ENCODE results near the gene NAT16. TPM values are rescaled to one million over a fixed set of nuclear protein-coding genes. Genes with fewer than 3 reads are reported as not detected.

NAT16 gene
- not detected for total RNA-seq

DNA sequence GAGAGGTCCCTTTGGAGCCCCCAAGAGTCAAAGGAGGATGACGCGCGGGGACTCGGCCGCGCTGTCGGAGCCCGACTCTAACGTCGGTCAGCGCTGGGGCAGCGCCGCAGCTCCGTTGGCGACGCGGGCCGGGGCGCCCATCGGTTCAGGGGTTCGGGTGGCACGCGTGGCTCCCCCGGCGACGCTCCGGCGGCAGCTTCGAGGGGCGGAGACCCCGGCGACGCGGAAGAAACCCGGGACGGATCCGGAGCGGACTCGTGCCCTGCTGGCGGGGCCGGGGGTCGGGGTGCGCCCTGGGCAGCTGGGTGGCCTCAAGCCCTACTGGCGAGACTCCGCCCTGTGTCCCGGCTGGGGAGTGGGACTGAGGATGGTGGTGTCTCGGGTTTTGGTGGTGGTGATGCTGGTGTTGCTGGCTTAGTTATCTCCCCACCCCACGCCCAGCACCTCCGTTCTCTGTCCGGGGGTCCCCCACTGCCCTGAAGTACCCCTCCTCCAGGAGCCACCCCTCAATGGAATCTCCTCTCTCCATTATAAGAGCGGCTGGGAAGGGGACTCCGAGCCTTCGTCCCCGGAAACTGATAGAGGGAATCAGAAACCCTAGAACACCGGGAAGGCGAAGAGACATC is at the start of gene NAT16:
NAT16 (minus strand) TSS at position 164 of the 626 bp plus-strand sequence. CDS start 5,486 bp downstream, outside the sequence.
- DNase-seq (ENCODE audit: low spot score) (no peak), ATAC-seq (no peak)
- intact Hi-C loops (cut with DNase I), result no loop called here

DNA sequence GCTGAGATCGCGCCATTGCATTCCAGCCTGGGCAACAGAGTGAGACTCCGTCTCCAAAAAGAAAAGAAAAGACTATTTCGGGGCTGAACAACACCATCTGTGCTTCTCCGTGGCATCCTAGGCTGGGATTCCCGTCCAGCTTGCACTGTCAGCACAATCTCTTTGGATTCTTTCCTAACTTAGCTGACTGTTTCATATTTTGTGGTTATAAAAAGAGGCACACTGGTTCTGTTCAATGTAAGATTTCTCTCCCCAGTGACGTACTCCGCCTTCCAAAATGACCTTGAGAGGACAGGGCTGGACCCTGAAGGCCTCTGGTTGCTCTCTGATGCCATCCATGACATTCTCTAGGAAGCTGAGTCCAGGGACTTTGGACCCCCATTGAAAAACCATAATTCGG is 46.6 kb upstream of the NAT16 start:
- DNase-seq (ENCODE audit: low spot score), result no peak
- no peak for ATAC-seq
- intact Hi-C loops (cut with DNase I), result no loop called here

DNA sequence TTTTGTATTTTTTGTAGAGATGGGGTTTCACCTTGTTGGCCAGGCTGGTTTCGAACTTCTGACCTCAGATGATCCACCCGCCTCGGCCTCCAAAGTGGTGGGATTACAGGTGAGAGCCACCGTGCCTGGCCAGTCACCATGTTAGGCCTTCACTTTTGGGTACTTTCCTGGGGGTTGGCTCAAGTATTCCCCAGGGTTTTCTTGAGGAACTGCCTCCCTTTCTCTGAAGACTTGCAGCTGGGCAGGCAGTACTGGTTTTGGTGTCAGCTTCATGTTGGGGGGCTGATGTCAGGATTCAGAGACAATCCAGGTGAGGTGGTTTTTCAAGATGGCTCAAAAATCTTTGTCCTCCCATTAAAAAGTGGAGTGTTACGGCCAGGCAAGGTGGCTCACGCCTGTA is 45.6 kb upstream of the NAT16 start:
- no peak for ATAC-seq
- intact Hi-C loops (cut with DNase I), result no loop called here
- DNase-seq (ENCODE audit: low spot score), result no peak

DNA sequence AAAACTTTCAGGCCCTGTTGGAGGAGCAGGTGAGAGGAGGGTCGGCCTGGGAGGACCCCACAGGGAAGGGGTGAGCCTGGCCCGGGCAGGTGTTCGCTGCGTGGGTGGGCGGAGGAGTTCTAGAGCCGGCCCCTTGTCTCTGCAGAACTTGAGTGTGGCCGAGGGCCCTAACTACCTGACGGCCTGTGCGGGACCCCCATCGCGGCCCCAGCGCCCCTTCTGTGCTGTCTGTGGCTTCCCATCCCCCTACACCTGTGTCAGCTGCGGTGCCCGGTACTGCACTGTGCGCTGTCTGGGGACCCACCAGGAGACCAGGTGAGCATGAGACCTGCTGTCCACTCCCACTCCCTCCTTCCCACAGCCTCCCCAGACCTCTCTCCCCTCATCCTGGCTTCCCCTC is 43.4 kb upstream of the NAT16 start:
- intact Hi-C loops (cut with DNase I), result no loop called here
- no peak for ATAC-seq
- DNase-seq (ENCODE audit: low spot score), result no peak

DNA sequence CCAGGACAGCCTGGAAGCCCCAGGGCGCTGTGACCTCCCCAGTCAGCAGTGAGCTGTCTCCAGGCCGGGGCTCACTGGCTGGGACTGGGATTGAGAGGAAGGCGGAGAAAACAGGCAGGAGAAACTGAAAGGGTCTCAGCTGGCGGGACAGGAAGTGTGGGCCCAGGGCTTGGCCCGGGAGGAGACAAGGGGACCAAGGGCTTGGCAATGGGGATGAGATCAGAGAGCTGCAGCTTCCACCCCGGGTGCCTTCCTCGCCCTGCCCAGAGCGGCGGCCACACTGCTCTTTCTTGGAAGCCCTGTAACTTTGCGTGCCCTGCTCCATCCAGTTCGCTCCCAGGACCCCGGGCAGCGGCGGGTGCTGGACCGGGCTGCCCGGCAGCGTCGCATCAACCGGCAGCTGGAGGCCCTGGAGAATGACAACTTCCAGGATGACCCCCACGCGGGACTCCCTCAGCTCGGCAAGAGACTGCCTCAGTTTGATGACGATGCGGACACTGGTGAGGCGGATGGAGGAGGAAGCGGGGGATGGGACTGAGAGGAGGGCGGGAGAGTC is 42.3 kb upstream of the NAT16 start:
- DNase-seq (ENCODE audit: low spot score) (no peak), ATAC-seq (no peak)
- intact Hi-C loops (cut with DNase I), result no loop called here

DNA sequence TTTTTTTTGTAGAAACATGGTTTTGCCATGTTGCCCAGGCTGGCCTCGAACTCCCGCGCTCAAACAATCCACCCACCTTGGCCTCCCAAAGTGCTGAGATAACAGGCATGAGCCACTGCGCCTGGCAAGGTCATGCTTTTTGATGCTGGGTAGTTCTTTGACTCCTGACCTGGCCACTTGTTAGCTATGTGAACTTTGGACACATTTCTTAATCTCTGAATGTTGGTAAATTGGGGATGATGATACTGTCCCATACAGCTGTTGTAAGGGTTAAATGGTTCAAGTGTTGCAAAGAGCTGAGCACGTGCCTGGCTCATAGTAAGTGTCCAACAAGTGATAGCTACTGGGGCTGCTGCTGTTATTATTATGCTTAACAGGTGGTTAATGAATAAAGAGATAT is 40.2 kb upstream of the NAT16 start:
- no peak for ATAC-seq
- DNase-seq (ENCODE audit: low spot score), result no peak
- intact Hi-C loops (cut with DNase I), result no loop called here

DNA sequence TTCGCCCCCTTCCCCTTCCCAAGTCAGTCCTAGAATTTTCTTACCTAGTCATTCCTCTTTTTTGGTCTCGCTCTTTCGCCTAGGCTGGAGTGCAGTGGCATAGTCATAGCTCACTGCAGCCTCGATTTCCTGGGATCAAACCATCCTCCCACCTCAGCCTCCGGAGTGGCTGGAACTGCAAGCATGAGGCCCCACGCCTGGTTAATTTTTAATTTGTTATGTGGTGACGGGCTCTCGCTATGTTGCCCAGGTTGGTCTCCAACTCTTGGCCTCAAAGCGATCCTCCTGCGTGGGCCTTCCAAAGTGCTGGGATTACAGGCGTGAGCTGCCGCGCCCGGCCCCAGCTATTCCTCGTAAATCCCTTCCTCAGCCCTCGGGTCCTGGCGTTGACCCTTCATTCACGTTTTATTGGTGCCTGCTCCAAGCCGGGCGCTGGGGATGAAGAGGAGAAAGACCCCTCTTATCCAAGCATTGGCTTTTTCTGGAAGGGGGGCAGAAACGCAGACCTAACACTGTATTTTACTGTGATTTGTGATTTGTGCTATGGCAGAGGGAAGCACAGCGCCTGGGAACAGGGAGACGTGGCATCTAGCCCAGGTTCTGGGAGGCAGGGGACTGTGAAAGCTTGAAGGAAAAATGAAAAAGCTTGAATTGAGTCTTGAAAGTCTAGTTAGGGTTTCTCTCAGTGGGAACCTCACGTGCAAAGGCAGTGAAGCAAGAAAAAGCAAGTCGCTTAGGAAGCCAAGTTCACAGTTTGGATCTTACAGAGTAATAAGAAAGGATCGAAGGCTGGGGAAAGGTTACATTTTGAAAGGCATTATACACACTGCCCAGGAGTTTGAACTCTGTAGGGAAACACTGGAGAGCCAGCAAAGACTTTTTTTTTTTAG is 38.4 kb upstream of the NAT16 start:
- no peak for ATAC-seq
- DNase-seq (ENCODE audit: low spot score), result no peak
- intact Hi-C loops (cut with DNase I), result no loop called here

DNA sequence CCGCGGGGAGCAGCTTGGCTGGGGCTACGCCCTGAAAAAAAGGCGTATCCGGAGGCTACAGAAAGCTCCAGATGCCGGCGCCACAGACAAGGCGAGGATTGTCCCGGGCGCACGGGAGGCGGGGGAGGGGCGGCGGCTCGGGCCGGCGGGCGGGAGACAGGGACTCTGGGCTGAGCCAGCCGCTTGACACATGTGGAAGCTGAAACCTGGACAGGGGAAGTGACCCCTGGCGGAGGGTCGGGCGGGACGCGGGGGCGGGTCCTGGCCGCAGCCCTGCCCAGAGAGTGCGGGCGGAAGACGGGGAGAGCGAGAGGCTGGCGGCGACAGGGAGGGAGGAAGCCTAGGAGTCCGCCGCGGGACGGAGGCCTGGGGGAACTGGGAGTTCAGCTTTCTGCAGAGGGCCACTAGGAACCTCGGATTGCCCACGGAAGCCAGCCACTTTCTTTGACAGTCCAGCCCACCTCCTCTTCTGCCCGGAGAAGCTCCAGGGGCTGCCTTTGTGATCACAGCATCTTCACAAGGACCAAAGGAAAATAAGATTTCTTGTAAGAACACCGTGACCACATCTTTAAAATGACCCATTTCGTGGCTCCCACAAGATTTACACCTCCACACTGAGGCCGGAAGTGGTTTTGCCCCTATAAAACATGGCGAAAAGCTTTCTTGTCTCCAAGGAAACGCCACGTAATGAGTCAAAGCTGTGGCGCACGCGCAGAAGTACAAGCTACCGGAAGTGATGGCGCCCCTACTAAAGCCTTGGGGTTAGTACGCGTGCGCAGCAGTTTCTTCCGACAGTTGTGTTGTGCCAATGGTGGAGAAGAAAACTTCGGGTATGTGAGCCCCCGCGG is 37.5 kb upstream of the NAT16 start, which contains the start of the genes PLOD3 and ZNHIT1:
PLOD3 (minus strand) TSS at position 194 of the 848 bp plus-strand sequence. CDS start 307 bp downstream, outside the sequence.
ZNHIT1 (plus strand) TSS at position 778 of the 848 bp plus-strand sequence; CDS start at position 809, 31 bp downstream.
- intact Hi-C loops (cut with DNase I), result no loop called here
- DNase-seq (ENCODE audit: low spot score) (peak; percentile 97), ATAC-seq (peak; percentile 96)

DNA sequence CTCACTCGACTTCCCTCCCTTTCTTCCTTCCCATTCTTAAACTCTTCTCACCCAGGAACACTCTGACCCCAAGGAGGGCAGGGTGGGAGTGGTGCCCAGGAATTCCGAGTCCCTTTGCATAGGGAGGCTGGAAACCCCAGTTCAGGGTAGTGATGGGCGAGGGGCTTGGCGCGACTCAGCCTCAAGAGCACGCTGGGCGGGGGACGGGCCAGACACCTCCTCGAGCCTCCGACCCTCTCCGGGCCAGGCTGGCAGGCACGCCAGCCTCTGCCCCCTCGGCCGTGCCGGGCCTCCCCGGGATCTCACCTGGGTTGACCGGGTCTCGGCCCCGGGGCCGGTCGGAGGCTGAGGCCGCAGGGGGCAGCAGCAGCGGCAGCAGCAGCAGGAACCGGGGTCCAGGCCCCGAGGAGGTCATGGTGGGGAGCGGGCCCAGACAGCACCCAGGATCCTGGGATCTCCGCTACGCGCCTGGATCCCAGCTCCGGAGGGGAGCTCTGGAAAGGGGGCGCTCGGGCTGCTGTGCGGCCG is 36.8 kb upstream of the NAT16 start:
- ATAC-seq (no peak), DNase-seq (ENCODE audit: low spot score) (no peak)
- intact Hi-C loops (cut with DNase I), result no loop called here

DNA sequence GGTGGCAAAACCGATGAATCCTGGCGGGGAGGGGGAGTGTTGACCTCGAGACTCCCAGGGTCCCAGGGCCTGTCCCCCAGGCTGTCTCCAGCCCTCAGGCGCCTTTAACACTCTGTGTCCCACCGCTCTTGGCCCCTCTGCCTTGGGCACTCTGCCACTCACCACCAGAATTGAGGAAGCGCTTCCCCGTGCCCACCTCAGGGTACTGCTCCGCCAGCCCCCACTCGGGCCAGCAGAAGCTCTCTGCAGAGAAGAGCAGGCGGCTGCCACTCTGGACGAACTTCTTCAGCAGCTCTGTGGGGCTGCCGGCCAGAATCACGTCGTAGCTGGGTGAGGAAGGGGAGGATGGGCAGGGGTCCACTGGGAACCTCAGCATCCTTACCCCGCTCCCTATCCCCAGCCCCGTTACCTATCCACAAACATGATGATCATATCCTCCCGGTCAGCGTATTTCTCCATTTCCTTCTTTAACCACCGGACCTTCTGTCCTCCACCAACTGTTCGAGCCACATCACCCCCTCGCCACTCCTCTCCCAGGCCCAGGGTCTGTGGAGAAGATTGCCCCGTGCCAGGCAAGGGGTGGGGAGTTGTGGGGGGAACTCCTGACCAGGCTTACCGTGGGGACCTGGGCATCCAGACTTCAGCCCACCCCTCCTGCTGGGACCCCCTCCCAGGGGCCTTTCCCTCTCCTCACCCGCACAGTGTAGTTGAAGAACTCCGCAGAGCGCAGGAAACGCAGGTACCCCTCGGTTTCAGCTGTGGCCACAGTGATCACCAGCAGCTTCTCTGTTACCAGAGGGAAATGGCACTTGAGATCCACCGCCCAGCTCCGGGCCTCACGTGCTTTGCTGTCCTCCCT is 36.1 kb upstream of the NAT16 start:
- DNase-seq (ENCODE audit: low spot score) (no peak), ATAC-seq (no peak)
- intact Hi-C loops (cut with DNase I), result no loop called here

DNA sequence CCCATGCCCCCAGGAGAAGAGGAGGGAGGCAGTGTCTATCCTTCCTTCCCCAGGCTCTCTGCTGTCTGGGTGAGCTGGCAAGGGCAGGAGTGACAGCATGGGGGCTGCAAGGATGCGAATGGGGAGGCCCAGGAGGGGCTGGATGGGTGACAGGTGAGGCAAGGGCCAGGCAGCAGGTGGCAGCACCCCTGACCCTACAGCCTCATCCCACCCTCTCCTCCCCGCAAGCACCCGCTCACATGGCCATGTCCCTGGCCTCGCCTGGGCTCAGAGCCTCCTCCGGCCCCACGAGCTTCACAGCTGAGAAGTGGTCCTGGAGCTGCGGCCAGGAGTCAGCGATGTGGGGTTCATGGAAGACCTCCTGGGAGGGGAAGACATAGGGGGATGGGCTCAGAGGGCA is 31.9 kb upstream of the NAT16 start:
- intact Hi-C loops (cut with DNase I), result no loop called here
- ATAC-seq (no peak), DNase-seq (ENCODE audit: low spot score) (no peak)

DNA sequence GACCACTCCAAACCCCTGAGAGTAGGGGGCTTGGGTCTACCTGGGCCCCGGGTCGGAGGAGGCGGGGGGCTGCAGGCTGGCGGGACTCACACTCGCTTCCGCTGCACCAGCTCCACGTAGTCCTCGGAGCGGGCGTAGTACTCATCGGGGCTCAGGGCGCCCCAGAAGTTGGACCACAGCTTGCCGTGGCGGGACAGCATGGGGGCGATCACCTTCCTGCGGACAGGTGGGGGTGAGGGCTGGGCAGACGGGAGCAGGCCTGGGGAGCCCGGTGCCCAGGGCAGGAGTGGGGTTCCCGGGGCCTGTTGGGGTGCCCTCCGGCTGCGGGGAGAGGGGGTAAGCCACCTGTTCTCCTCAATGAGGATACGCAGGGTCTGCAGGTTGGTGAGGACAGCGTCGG is 31.4 kb upstream of the NAT16 start:
- no peak for ATAC-seq
- intact Hi-C loops (cut with DNase I), result no loop called here

DNA sequence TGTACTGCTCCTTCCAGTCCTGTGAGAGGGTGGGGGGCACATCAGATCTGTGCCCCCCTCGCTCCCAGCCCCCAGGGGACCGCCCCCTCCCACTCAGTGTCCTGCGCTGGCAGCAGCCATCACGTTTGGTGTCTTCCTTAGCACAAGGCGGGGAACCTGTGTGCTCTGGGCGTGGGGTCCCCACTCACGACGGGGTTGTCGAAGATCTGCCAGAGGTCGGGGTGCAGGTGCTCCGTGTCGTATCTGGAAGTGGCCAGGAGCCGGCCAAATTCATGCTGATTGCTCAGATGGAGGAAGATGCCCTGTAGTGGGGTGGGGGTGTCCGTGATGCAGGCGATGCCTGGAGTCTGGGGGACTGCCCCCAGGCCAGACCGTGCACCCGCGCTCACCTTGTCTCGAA is 30.1 kb upstream of the NAT16 start:
- DNase-seq (ENCODE audit: low spot score) (no peak), ATAC-seq (no peak)
- intact Hi-C loops (cut with DNase I), result no loop called here

More for the DNA sequence above, 31.4 kb upstream of the NAT16 start:
- DNase-seq (ENCODE audit: low spot score), result no peak

DNA sequence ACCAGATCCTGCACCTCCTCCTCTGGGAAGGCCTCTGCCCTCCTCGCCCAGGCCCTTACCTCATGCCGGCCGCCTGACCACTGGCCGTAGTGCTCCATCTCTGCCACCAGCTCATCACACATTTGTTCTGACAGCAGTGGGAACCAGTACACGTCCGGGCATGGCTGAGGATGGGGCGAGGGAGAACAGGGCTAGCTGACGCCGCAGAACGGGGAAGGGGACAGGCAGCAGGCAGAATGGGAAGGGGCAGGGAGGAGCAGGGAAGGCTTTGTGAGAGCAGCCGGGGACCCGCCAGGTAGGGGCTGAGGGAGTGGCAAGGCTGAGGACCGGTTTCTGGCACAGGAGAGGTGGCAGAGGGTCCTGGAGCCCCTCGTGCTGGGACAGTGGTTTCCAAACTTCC is 28.7 kb upstream of the NAT16 start:
- intact Hi-C loops (cut with DNase I), result no loop called here
- ATAC-seq (no peak), DNase-seq (ENCODE audit: low spot score) (no peak)

DNA sequence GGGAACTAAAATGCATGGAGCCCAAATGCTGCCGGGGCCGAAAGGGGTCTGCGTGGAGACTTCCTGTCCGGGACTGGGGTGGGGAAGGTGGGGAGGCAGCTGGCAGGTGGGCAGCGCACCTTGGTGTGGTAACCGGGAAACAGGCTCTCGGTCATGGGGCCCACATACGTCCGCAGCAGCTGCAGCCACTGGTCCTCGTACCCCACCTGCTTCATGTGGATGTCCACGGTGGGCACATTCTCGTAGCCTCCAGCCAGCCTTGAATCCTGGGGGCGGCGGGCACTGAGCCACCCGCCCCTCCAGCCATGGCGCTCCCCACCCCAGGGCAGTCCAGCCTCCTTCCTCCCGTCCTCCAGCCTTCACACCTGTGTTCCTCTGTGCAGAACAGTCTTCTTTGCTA is 27.4 kb upstream of the NAT16 start:
- peak; percentile 13 for ATAC-seq
- no peak for DNase-seq (ENCODE audit: low spot score)
- intact Hi-C loops (cut with DNase I), result no loop called here

DNA sequence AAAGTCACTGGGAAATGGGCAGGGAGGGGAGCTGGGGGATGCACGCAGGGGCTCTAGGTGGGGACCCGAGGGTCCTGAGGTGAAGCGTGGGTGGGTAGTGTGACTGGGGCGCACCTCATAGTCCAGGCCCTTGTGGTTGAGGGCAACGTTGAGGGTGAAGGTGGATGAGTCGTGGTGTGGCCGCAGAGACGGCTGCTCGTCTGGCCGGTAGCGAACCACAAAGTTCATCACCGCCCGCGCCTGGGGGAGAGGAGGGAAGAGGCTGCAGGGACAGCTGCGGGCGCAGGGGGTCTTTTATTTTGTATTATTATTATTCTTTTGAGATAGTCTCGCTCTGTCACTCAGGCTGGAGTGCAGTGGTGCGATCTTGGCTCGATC is 26.6 kb upstream of the NAT16 start:
- DNase-seq (ENCODE audit: low spot score) (no peak), ATAC-seq (no peak)
- intact Hi-C loops (cut with DNase I), result no loop called here

DNA sequence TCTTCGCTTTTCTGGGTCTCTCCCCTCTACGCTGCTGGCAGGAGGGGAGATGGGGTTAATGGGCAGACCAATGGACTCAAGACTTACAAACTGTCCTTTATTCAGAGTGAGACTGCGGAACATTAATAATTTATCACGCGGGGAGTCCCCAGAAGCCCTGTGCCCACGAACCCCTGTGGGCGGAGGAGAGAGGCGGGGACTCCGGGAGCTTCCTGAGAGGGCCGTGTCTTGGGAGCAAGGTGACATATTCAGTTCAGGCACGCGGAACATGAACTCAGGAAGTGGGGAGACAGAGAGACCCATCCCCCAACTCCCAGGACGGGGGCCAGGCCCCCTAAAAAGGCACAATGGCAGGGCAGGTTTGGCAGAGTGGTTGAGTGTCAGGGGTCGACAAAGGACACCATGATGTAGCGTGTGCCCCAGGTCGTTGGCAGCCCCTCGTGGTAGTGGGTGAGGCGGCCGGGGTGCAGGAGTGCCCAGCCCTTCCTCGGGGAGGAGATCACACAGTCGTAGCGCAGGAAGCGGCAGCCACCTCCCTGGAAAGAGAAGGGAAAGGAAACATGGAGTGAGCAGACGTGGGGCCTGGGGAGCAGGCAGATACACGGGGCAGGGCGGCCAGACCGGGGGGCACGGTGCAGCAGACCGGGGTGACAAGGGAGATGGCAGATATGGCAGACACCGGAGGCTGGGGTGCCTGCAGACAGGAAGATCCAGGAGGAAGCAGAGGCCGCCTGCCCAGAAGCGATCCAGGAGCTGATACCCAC is 26.0 kb upstream of the NAT16 start:
- intact Hi-C loops (cut with DNase I), result no loop called here
- no peak for DNase-seq (ENCODE audit: low spot score)

More for the DNA sequence above, 26.0 kb upstream of the NAT16 start:
- ATAC-seq, result no peak
